ENCODE data around the gene VPS9D1. TPM values are rescaled to one million over a fixed set of nuclear protein-coding genes. Genes with fewer than 3 reads are reported as not detected.

VPS9D1 gene
- total RNA-seq, 1 donor from 2014 or later = 12.6 TPM

DNA sequence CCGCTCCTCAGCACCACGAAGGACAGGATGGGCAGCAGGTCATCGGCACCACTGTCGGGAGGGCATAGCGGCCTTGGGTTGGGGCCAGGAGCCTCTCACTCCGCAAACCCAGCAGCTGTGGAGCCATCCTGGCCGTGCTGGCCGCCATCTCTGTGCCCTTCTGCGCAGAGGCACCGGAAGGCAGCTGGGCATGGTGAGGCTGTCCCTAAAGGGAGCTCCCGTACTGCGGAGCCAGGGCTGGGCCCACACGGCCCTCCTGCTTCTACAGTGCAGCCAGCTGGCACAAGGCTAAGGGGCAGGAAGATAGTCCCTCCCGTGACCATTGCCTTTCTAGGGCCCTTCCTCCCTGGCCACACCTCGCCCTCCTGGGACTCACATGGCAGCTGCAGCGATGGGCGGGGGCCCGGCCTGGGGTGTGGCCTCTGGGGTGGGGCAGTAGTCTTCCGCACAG is 12.2 kb downstream of the VPS9D1 start:
- no peak for DNase-seq
- no peak for TF ChIP-seq CTCF (IDR thresholded peaks at IDR 0.05; ENCODE audit: borderline replicate concordance)
- Histone ChIP-seq H3K4me1 (peaks cover 21% of the 10 kb centered on the region), H3K27me3 (ENCODE audit: low read depth) (peaks cover 13% of the 10 kb centered on the region), H3K36me3 (no peaks in the 10 kb centered on the region), H3K4me3 (no peak overlapping the region), H3K27ac (replicated peaks) (no peak overlapping the region), H3K9me3 (replicated peaks) (no peaks in the 10 kb centered on the region)
- intact Hi-C loops (cut with micrococcal nuclease) = no loop called here

DNA sequence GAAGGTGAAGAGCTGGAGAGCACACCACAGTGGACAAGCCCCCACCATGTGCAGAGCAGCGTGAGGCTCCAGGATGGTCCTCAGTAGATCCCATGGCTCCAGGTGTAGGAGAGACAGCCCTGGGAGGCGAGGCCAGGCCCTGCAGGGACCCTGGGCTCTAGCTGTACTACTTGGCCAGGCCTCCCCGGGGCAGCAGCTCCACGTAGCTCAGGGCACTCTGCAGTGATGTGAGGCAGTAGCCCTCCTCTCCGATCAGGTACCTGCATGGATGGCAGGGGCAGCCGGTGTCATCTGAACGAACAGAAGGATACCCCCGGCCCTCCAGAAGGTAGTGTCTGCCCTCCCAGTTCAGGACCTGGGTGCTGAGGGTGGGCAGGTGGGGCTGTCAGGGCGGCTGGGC is 13.0 kb downstream of the VPS9D1 start:
- Histone ChIP-seq H3K9me3 (replicated peaks) (no peaks in the 10 kb centered on the region), H3K4me3 (no peak overlapping the region), H3K36me3 (no peaks in the 10 kb centered on the region), H3K27ac (replicated peaks) (no peak overlapping the region), H3K4me1 (peaks cover 21% of the 10 kb centered on the region), H3K27me3 (ENCODE audit: low read depth) (peaks cover 10% of the 10 kb centered on the region)
- intact Hi-C loops (cut with micrococcal nuclease) = no loop called here
- no peak for DNase-seq
- no peak for TF ChIP-seq CTCF (IDR thresholded peaks at IDR 0.05; ENCODE audit: borderline replicate concordance)

GRCh38 chr16:89706518-89707260 is 14.0 kb downstream of the VPS9D1 start:
- Histone ChIP-seq H3K27me3 (ENCODE audit: low read depth) (peaks cover under 1% of the 10 kb centered on the region), H3K27ac (replicated peaks) (no peak overlapping the region)
- DNase-seq = no peak

GRCh38 chr16:89705006-89705405 is 15.7 kb downstream of the VPS9D1 start:
- Histone ChIP-seq H3K4me1 (peaks cover 35% of the 10 kb centered on the region), H3K9me3 (replicated peaks) (no peaks in the 10 kb centered on the region), H3K27ac (replicated peaks) (no peak overlapping the region), H3K27me3 (ENCODE audit: low read depth) (no peaks in the 10 kb centered on the region), H3K4me3 (no peak overlapping the region), H3K36me3 (no peaks in the 10 kb centered on the region)
- intact Hi-C loops (cut with micrococcal nuclease) = no loop called here
- no peak for DNase-seq
- TF ChIP-seq CTCF (IDR thresholded peaks at IDR 0.05; ENCODE audit: borderline replicate concordance) = no peak

More at GRCh38 chr16:89706518-89707260, 14.0 kb downstream of the VPS9D1 start:
- Histone ChIP-seq H3K4me1 (peaks cover 21% of the 10 kb centered on the region), H3K36me3 (no peaks in the 10 kb centered on the region), H3K9me3 (replicated peaks) (no peaks in the 10 kb centered on the region), H3K4me3 (no peak overlapping the region)
- no peak for TF ChIP-seq CTCF (IDR thresholded peaks at IDR 0.05; ENCODE audit: borderline replicate concordance)
- intact Hi-C loops (cut with micrococcal nuclease) = no loop called here

DNA sequence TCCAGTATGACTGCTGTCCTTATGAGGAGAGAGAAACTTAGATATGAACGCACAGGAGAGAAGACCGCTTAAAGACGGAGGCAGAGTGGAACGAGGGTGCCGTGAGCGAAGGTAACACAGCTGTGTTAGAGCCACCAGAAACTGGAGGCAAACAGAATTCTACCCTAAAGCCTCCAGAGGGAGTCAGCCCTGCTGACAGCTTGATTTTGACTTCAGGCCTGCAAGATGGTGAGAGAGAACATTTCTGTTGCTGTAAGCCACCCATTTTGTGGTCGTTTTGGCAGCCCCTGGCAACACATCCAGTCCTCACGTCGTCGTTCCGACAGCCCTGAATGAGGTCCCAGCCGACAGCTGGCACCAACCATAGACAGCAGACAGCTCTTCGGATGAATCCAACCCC is 16.4 kb downstream of the VPS9D1 start:
- Histone ChIP-seq H3K4me3 (no peak overlapping the region), H3K4me1 (peaks cover 42% of the 10 kb centered on the region), H3K27me3 (ENCODE audit: low read depth) (no peaks in the 10 kb centered on the region), H3K27ac (replicated peaks) (no peak overlapping the region), H3K36me3 (no peaks in the 10 kb centered on the region), H3K9me3 (replicated peaks) (no peaks in the 10 kb centered on the region)
- TF ChIP-seq CTCF (IDR thresholded peaks at IDR 0.05; ENCODE audit: borderline replicate concordance) = no peak
- no peak for DNase-seq
- intact Hi-C loops (cut with micrococcal nuclease) = no loop called here

Measured in left ventricle myocardium inferior (tissue), 1 donor.